NCI-H82 treated with DMSO at 0.1 percent for 48 hours (cell line): ENCODE measurements around the gene ITGB5.
"Not testable (repeated sequence)": the region's sequence is repeated elsewhere in the genome, so short reads cannot be mapped to it uniquely, and the experiment has no call there.

Source experiments
- DNase-seq: peaks from one replicate; lab custom pipeline; 2025; ENCODE audit not compliant: unreplicated experiment; lab: John Stamatoyannopoulos, UW

The ITGB5 gene

DNA sequence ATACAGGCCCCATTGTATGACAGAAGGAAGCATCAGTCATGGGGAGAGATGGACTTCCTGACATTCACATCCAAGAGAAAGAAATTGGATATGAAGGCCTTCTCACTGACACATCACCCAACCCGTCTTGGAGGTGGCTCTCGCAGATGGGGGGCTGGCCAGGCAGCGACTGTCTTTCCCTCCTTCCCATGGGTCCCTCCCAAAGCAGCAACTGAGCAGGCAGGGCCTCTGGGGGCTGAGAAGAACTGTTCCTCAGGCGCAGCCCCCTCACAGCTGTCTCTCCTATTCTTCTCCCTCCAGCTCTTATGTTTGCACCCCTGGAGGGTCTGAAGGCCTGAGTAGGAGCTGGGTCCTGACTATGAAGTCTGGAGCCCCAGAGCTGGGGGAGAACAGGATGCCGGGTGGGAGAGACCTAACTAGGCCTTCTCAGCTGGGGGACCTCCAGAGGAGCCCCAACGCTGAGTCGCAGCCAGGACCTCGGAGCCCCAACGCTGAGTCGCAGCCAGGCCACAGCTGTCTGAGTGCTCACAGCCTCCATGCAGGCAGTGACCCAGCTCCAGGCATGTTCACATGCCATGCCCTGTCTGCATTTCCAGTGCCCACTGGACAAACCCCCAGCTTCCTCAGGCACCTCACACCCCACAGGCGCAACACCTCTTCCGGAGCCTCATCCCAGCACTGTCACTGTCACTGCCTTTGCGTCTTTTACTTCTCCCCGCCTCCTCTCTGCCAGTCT lies 127.3 kb downstream of the ITGB5 start:
- DNase-seq, result no peak

DNA sequence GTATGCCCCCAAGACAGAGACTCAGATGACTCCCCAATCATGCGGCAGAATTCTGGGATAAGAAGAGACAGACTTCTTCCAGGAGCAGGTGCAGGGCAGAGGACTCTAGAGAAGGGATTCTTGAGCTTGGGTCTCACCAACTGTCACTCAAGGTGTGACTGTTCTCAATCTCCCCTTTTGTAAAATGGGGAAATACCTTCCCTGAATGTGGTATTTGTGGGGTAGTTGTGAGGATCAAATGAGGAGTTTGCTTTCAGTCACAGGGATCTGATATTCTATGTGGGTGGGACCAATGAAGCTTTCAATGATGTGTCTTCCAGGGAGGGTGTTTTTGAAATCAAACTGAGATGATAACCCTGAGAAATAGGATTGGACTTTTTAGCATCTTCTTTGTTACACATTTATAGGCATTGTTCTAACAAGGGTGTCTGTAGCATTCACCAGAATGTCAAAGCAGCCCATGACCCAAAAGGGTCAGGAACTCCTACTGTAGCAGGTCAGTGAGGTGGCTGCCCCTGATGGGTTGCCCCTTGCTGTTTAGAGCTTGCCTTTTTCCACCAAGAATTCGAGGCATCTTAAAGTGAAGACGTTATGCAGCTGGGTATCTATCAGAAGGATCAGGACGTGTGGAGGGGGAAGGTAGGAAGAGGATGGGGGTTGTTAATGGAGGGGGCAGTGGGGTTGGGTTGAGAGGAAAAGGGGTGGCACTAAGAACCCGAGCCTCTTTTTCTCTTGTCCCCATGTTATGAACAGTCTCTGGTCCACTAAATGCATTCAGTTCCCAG lies 128.1 kb downstream of the ITGB5 start:
- no peak for DNase-seq

DNA sequence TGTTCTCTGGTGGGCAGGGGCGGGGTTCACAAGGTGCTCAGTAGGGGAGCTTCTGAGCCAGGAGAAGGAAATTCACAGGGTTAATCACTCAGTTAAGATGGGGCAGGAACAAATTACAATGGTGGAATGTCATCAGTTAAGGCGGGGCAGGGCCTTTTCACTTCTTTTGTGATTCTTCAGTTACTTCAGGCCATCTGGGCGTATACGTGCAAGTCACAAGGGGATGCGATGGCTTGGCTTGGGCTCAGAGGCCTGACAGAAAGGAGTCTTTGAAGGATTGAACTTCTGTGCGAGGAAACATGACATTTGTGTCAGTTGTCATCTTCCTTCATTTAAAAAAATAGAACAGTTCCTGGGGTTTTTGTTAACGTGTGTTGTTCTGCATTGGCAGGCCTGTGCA lies 129.2 kb downstream of the ITGB5 start:
- not testable (repeated sequence) for DNase-seq

DNA sequence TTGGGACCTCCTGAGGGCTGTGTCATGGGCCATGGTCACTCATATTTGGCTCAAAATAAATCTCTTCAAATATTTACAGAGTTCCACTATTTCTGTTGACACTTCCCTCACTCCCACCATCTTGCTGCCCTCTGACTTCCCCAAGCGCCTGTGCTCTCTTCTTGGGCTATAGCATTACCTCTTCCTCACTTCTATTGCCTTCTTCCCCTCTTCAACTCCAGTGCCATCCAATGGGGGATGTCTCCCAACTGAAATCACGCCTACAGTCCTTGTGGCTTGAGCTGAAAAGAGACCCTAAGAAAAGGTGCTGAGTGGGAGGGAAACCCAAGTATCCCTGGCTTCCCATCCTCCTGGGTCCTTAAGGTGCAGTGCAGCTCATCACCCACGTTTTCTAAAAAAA lies 135.1 kb downstream of the ITGB5 start:
- no peak for DNase-seq

DNA sequence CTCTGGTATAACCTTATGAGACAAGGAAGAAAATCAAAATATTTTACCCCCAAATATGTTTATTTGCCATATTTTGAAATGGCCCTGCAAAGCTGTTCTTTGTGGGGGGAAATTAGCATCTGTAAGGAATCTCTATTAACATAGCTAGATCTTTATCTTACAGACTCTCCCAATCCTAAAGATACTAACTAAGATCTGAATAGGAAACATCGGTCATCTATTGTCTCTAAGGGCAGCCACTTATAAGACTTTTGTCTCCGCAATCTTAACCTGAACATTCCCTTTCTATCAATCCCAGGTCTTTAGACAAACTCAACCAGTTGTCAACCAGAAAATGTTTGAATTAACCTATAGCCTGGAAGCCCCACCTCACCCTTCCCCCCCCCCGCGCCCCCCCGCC lies 135.7 kb downstream of the ITGB5 start:
- no peak for DNase-seq

DNA sequence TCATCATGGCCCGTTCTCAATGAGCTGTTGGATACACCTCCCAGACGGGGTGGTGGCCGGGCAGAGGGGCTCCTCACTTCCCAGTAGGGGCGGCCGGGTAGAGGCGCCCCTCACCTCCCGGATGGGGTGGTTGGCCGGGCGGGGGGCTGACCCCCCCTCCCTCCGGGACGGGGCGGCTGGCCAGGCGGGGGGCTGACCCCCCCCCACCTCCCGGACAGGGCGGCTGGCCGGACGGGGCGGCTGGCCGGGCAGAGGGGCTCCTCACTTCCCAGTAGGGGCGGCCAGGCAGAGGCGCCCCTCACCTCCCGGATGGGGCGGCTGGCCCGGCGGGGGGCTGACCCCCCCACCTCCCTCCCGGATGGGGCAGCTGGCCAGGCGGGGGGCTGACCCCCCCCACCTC lies 137.3 kb downstream of the ITGB5 start:
- not testable (repeated sequence) for DNase-seq

DNA sequence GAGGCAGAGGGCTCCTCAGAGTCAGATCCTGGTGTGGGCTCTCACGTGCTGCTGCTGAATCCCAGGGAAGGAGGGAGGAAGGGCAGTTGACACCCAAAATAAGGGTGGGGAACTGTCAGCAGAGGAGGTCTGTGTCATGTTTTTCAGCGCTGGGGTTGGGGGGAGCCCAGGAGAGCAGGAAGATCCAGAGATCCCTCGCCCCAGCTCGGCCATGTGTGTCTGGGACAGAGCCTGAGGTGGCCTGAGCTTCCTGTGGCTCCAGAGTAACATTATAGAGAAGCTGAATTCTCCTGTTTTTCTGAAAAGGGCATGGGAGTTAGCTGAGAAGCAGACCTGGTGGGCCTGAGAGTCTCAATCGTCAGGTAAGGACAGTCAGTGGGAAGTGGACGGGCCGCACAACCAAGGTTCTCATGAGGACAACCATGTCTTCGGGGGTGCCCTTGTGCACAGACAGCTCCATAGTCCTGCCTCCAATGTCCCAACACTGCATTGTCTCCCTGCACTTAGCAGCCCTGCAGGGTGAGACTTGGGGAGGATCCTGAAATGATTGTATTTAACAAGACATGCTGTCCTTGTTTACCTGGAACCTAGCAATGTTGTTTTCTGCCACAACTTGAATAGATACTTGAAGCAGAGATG lies 138.5 kb downstream of the ITGB5 start:
- no peak for DNase-seq

DNA sequence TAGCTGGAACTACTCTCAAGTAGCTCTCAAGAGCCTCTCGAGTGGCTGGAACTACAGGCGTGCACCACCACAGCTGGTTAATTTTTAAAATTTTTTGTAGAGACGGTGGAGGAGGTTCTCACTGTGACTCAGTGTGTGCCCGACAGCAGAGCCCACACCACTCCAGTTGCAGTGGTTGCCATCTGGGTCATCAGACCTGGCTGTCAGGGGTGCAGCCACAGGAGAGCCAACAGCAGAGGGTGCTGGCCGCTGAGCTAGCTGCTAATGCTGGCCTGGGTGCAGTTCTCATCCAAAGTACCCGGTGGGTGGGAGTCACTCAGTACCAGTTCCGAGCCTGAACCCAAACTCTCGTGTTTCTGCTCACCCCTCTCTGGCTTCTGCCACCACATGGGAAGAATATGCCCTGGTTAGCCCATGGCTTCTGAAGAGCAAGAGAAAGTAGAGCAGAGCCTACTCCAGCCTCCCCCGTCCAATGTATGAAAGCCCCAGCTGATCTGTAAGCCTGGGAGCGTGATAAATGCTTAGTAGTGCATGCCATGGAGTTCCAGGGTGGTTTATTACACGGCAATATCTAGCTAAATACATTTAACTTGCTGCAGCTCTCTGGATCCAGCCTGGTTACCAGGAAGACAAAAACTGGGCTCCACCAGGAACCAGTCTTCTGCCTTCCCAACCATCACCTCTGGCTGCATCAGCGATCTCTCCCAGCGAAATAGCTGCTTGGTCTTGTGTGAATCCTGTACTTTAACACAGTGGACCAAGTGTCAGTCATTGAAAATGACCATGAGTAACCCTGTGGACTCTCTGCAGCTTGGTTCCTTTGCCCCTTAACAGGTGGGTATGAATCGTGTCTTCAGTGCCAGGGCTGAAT lies 139.8 kb downstream of the ITGB5 start:
- DNase-seq, result no peak

DNA sequence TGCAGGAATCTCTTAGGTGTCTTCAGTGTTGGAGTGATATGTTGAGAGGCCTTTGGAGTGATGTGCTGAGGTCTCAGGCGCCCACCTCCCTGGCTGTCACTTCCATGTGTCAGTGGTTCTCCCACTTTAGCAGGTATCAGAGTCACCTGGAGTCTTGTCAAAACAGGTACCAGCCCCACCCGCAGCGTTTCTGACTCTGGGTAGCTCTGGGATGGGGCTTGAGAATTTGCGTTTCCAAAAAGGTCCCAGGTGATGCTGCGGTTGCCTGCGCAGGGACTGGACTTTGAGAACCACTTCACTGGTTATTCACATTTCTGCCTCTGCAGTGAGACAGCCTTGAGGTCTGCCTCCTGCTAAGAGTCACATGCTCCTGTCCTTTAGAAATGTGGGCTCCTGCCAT lies 141.4 kb downstream of the ITGB5 start:
- DNase-seq, result no peak

DNA sequence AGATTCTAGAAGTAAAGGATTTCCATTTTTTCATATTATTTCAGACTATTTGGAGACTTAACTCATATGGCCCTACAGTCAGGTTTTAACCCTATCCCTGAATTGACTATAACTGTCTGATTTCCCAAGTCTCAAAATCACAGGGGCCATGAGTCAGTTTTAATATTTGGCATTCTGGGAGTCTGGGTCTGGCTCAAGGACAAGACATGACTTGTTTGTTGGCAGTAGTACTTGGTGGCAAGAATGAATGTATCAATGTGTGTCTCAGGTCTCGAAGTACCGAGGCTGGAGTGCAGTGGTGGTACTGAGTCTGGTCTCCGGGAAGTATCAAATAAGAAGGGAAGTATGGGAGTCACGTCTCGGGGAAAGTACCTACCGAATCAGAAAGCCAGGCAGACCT lies 146.1 kb downstream of the ITGB5 start:
- no peak for DNase-seq

DNA sequence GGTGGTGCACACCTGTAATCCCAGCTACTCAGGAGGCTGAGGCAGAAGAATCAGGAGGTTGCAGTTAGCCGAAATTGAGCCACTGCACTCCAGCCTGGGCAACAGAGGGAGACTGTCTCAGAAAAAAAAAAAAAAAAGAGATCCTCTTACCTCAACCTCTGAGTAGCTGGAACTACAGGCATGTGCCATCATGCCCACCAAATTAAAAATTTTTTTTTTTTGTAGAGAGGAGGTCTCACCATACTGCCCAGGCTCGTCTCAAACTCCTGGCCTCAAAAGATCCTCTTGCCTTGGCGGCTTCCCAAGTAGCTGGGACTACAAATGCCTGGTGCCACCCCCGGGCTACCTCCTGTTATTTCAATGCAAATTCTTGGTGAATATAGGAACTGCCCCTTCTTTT lies 155.4 kb downstream of the ITGB5 start:
- no peak for DNase-seq

DNA sequence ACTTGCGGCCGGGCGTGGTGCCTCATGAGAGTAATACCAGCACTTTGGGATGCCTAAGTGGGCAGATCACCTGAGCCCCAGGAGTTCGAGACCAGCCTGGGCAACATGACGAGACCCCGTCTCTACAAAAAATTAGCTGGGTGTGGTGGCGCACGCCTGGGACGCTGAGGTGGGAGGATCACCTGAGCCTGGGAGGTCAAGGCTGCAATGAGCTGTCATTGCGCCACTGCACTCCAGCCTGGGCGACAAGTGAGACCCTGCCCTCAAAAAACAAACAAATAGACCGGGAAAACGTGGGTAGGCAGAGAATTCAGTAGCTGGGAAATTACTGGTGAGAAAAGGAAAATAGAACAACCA lies 156.2 kb downstream of the ITGB5 start:
- no peak for DNase-seq

DNA sequence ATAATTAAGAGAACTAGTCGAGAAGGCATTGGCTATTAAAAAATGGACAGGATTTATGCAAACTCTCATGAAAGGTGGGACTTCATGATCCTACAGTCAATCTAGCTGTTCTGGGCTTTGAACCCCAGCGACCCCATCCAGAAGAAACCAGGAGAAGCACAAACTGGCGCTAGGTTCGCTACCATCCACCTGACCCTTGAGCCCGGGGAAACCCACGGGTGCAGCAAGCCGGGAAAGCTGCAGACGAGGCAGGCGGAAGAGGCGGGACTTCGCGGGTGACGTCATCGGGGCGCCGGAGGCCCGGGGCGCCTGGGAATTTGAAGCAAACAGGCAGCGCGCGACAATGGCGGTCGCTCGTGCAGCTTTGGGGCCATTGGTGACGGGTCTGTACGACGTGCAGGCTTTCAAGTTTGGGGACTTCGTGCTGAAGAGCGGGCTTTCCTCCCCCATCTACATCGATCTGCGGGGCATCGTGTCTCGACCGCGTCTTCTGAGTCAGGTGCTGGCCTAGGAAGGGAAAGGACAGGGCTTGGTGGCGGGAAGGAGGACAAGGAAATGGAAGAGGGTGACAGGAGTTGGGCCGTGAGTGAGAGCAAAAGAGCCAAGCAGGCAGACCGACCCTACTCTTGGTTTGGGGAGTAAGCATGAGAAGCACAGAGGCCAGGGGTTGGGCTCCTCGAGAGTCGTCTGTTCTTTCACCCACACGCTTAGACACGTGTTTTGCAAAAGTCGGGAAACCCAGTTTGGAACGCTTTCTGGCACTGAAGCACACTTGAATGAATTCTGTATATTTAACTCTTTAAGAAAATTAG lies 156.8 kb downstream of the ITGB5 start, which contains the start of gene UMPS:
TSS of gene UMPS (plus strand) at position 324 of the 812 bp plus-strand sequence. CDS start at position 344, 20 bp downstream.
- peak; percentile 79 for DNase-seq

DNA sequence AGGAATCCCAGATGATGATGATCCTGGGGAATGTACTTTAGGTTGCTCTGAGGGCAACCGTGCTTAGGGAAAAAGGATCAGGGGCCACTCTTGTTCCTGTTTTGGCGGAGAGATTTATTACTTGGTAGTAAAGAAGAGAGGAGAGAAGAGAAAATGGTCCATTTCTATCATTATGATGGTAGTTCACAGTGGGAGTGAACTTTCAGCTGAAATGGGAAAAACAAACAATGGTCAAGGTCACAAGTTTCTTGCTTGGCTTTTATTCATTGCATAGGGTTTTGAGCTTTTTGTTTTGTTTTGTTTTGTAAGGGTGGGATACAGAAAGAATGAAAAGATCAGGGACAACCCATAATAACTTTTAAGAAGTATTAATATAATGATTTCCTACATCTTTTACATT lies 164.6 kb downstream of the ITGB5 start:
- no peak for DNase-seq

DNA sequence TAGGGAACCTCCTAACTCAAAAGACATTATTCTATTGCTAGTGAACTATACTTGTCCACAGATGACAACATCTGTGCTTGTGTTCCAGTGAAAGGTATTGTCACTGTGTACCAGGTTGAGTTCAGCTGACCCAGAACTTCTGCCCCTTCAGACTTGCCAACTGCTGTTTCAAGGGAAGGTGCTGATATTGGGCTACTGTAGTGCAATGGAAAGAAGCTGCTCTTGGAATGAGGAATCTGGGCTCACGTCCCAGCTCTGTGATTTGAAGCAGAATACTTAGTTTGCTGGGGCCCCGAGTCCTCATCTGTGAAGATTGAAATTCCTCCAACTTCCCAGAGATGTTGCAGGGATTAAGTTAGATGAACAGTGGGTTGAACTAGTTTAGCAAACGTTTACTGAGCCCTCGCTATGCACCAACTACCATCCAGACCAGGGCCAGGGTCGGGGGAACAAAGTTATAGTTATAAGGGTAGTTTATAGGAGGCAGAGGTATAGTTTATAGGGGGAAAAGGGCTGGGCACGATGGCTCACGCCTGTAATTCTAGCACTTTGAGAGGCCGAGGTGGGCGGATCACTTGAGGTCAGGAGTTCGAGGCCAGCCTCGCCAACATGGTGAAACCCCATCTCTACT lies 172.8 kb downstream of the ITGB5 start:
- no peak for DNase-seq
